ENCODE measurements around the gene ROR1.

The ROR1 gene

DNA sequence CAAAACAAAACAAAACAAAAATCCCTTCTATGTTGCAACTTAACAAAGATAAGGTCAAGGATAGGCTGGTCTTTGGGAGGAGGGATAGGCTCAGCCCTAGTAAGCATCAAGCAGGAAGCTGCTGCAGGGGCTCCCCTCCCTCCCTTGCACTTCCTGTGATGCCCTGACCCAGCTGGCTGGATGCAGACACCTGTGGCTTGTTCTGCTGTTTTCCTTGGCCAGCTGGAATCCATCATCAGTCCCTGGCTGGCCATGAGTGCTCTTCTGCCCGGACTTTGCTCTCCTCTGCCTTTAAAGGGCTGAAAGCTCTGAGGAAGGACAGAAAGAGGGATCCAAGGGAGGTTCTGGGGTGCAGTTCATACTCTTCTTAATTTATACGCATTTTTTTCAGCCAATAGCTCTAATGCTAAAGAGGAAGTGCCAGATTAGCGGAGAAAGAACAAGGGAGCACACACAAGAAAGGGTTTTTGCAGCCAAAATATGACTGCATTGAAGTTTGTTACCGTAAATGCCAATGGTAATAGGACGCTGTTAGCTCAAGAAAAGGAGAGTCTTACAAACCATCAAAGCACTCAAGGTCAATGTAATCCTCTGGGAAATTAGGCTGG, 409.7 kb downstream of the ROR1 start:
- TF ChIP-seq, protein P1, sequence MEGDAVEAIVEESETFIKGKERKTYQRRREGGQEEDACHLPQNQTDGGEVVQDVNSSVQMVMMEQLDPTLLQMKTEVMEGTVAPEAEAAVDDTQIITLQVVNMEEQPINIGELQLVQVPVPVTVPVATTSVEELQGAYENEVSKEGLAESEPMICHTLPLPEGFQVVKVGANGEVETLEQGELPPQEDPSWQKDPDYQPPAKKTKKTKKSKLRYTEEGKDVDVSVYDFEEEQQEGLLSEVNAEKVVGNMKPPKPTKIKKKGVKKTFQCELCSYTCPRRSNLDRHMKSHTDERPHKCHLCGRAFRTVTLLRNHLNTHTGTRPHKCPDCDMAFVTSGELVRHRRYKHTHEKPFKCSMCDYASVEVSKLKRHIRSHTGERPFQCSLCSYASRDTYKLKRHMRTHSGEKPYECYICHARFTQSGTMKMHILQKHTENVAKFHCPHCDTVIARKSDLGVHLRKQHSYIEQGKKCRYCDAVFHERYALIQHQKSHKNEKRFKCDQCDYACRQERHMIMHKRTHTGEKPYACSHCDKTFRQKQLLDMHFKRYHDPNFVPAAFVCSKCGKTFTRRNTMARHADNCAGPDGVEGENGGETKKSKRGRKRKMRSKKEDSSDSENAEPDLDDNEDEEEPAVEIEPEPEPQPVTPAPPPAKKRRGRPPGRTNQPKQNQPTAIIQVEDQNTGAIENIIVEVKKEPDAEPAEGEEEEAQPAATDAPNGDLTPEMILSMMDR (IDR thresholded peaks at IDR 0.05; ENCODE audit: borderline replicate concordance, extremely low read depth, low read length, poor library complexity, severe bottlenecking) = no peak
- no peak for TF ChIP-seq EZH2 (IDR thresholded peaks at IDR 0.05; ENCODE audit: borderline replicate concordance, low read depth, low read length, severe bottlenecking)
- H3K9ac ChIP-seq (ENCODE audit: low read depth, low read length) = no peak overlapping the region
- no peaks in the 10 kb centered on the region for H3K4me1 ChIP-seq (ENCODE audit: insufficient read depth, low read length)
- DNase-seq (no peak), ATAC-seq (ENCODE audit: insufficient read depth, low read depth) (no peak)
- no peak overlapping the region for H3K4me2 ChIP-seq (ENCODE audit: insufficient read depth, low read length)
- no peaks in the 10 kb centered on the region for H3K36me3 ChIP-seq (ENCODE audit: insufficient read depth, low read length)
- H4K20me1 ChIP-seq (ENCODE audit: insufficient read depth, low read length) = no peaks in the 10 kb centered on the region
- no peak overlapping the region for H3K27ac ChIP-seq (ENCODE audit: low read length)
- no peak overlapping the region for H2AFZ ChIP-seq (ENCODE audit: low read depth, low read length)
- H3K4me3 ChIP-seq (ENCODE audit: low read depth in 1 of 2, low read length in 2 of 2) = no peak overlapping the region
- H3K9me3 ChIP-seq (ENCODE audit: insufficient read depth, low read length, severe bottlenecking) = no peaks in the 10 kb centered on the region
- H3K79me2 ChIP-seq (ENCODE audit: insufficient read depth, low read length) = no peaks in the 10 kb centered on the region
- no peaks in the 10 kb centered on the region for H3K27me3 ChIP-seq (ENCODE audit: insufficient read depth, low read length, poor library complexity)

GRCh38 chr1:64184003-64184440, 410.2 kb downstream of the ROR1 start:
- no peak overlapping the region for H3K4me3 ChIP-seq (ENCODE audit: low read depth in 1 of 2, low read length in 2 of 2)
- H3K79me2 ChIP-seq (ENCODE audit: insufficient read depth, low read length) = no peaks in the 10 kb centered on the region
- no peaks in the 10 kb centered on the region for H3K4me1 ChIP-seq (ENCODE audit: insufficient read depth, low read length)
- H4K20me1 ChIP-seq (ENCODE audit: insufficient read depth, low read length) = no peaks in the 10 kb centered on the region
- H3K36me3 ChIP-seq (ENCODE audit: insufficient read depth, low read length) = no peaks in the 10 kb centered on the region
- DNase-seq (no peak), ATAC-seq (ENCODE audit: insufficient read depth, low read depth) (no peak)
- no peaks in the 10 kb centered on the region for H3K9me3 ChIP-seq (ENCODE audit: insufficient read depth, low read length, severe bottlenecking)
- H2AFZ ChIP-seq (ENCODE audit: low read depth, low read length) = no peak overlapping the region
- no peak for TF ChIP-seq EZH2 (IDR thresholded peaks at IDR 0.05; ENCODE audit: borderline replicate concordance, low read depth, low read length, severe bottlenecking)
- TF ChIP-seq, protein P1 (IDR thresholded peaks at IDR 0.05; ENCODE audit: borderline replicate concordance, extremely low read depth, low read length, poor library complexity, severe bottlenecking) = no peak
- no peak overlapping the region for H3K9ac ChIP-seq (ENCODE audit: low read depth, low read length)
- H3K27ac ChIP-seq (ENCODE audit: low read length) = no peak overlapping the region
- no peaks in the 10 kb centered on the region for H3K27me3 ChIP-seq (ENCODE audit: insufficient read depth, low read length, poor library complexity)
- no peak overlapping the region for H3K4me2 ChIP-seq (ENCODE audit: insufficient read depth, low read length)

DNA sequence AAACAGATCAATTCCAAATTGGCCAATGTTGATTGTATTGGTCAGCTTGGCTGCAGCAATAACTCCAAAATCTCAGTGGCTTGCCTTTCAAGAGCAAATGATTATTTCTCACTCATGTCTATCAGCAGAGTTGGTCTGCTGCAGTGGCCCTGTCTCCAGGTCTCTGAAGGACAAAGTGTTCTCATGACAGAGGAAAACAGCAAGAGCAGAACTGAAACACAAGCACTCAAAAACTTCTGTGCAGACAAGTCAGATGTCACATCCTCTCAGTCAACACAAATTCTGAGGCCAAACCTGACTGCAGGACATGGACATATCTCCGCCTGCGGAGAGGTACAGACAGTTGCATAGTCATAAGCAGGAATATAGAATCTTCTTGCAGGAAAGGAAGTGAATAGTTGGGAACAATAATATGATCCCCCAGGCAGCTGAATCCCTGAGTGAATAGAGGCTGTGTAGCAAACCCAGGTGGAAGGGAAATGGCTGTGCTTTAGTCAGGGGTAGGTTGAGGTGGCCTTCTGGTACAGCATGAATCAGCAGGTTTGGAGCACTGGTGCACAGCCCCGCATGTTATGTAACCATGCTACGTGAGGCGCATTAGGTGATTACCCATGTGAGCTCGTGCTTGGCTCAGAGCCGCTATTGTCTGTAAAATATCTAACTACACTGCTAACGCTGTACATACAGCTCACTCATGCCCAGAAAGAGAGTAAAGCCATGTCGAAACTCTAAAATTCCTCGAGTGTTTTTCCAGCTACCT, 412.5 kb downstream of the ROR1 start:
- Histone ChIP-seq H3K4me2 (ENCODE audit: insufficient read depth, low read length) (no peak overlapping the region), H3K9ac (ENCODE audit: low read depth, low read length) (no peak overlapping the region), H3K27ac (ENCODE audit: low read length) (no peak overlapping the region), H4K20me1 (ENCODE audit: insufficient read depth, low read length) (no peaks in the 10 kb centered on the region), H3K36me3 (ENCODE audit: insufficient read depth, low read length) (no peaks in the 10 kb centered on the region), H3K27me3 (ENCODE audit: insufficient read depth, low read length, poor library complexity) (no peaks in the 10 kb centered on the region), H2AFZ (ENCODE audit: low read depth, low read length) (no peak overlapping the region), H3K4me3 (ENCODE audit: low read depth in 1 of 2, low read length in 2 of 2) (no peak overlapping the region), H3K4me1 (ENCODE audit: insufficient read depth, low read length) (no peaks in the 10 kb centered on the region), H3K9me3 (ENCODE audit: insufficient read depth, low read length, severe bottlenecking) (no peaks in the 10 kb centered on the region), H3K79me2 (ENCODE audit: insufficient read depth, low read length) (no peaks in the 10 kb centered on the region)
- ATAC-seq (ENCODE audit: insufficient read depth, low read depth) = no peak
- TF ChIP-seq, protein P1 (IDR thresholded peaks at IDR 0.05; ENCODE audit: borderline replicate concordance, extremely low read depth, low read length, poor library complexity, severe bottlenecking) = no peak
- no peak for TF ChIP-seq EZH2 (IDR thresholded peaks at IDR 0.05; ENCODE audit: borderline replicate concordance, low read depth, low read length, severe bottlenecking)
- DNase-seq = no peak
